Measurements from ENCODE around the gene ZNF747.

DNA sequence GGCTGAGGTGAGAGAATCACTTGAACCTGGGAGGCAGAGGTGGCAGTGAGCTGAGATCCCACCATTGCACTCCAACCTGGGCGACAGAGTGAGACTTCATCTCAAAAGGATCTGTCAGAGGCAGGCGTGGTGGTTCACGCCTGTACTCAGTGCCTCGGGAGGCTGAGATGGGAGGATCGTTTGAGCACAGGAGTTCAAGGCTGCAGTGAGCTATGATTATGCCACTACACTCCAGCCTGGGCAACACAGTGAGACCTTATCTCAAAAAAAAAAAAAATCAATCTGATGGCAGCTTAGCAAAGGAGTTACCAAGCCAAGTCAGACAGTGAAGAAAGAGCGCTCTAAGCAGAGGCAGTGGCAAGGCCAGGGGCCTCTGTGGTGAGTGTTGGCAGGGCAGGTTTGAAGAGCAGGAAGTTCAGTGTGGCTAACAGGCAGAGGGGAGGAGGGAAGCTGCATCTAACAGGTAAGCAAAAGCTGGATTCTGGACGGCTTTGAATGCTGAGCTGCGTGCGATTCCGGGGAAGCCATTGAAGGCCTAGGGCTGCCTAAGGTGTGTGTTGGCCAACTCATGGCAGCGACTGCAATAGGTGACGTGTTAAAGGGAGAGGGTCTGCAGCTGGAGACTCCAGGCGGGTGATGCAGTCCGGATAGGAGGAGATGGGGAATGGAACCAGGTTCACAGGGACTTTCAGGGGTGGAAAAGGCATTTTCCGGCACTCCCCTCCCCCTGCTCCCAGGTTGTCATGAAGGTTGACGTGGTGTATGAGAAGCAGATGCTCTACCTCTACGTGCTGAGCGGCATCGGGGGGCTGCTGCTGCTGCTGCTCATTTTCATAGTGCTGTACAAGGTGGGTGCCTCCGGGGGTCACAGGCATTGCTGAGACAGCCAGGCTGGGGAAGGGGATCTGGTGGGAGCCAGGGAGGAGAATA is 15.3 kb downstream of the ZNF747 start:
- TF ChIP-seq CTCF (conservative IDR thresholded peaks at IDR 0.05; ENCODE audit: low read depth, low read length) (no peak), EZH2 (IDR thresholded peaks at IDR 0.05; ENCODE audit: borderline replicate concordance, low read depth, low read length, poor library complexity, severe bottlenecking) (no peak)

Measured in A673 (cell line).